GM19193 (cell line): Measurements from ENCODE around the gene NKX3-2.

Experiments used
- POLR2A ChIP-seq: IDR thresholded peaks from 4 replicates; pipeline ENCODE4 v1.6.1; 2011; ENCODE audit not compliant: insufficient read depth, insufficient read length; ENCODE audit errors: extremely low read depth

The NKX3-2 gene

DNA sequence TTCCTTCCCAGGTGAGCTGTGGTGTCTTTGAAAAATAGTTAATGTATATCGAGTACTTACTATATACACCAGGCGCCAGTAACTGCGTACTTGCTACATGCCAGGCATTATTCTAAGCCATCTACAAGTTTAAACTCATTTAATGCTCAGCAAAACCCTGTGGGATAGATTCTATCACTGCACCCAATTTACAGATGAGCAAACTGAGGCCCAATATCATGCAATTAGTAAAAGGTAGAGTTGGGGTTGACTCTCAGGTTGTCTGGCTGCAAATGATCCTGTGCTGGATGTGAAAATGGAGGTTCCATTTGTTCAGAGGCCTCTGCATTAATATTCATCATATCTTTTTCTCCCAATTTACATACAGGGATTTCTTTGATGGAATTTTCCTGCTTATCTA lies 17.6 kb downstream of the NKX3-2 start:
- no peak for TF ChIP-seq POLR2A

DNA sequence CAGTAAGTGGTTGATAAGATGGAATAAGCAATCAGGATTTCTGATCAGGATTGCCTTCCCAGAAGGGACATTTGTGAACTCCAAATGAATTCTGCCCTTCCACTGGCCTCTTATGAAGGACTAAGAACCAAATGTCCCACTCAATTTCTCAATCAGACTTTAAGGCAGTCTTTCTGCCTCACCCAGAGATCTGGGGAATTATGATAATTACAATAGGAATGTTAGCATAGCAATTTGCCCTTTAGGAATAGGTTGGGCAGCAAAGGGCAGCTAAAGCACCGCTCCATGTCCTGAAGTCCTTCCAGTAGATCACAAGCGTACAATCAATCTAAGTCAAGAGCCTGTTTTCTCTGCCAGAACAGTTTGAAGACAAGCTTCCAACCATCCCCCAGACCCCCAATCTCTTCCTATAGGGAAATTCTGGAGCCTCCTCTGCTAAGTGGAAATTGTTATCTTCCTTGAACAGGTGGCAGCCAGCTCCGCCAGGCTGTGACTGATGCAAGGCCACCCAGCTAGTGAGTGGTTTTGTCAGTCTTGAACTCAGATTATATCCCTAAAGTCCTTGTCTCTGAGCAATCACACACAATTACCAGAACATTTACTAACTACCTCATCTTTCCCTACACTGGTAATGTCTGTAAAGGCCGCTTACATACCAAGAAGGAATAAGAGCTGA lies 18.6 kb downstream of the NKX3-2 start:
- no peak for TF ChIP-seq POLR2A

DNA sequence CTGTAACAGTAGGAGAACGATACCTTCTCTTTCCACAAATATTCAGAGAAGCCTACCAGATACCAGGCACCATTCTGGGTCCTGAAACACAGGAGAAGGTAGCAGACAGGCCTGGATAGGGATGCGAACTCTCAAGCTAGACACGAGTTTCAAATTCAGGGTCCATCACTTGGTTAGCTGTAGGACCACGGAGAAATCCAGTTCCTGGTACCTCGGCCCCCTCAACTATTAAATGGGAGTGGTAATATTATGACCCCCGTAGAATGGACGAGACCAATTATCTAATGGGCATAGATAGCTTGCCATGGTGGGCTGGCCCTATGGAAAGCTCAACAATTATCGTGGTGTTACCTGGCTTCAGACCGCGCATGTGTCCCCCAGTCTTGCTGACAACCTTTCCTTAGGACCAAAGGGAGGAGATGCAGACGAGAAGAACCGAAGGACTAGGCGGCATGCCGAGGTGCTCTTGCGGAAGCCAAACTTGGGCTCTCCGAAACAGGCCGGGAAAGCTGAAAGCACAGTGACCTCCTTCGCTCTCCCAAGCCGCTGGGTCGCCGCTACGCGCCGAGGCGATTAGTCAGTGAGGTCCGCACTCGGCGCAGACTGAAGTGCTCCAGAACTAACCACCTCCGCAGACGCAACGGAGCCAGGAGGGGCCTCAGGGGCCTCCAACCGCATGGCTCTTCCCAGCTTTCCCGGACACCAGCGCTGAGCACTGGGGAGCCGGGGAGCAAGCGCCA lies 19.6 kb downstream of the NKX3-2 start:
- TF ChIP-seq POLR2A = no peak

DNA sequence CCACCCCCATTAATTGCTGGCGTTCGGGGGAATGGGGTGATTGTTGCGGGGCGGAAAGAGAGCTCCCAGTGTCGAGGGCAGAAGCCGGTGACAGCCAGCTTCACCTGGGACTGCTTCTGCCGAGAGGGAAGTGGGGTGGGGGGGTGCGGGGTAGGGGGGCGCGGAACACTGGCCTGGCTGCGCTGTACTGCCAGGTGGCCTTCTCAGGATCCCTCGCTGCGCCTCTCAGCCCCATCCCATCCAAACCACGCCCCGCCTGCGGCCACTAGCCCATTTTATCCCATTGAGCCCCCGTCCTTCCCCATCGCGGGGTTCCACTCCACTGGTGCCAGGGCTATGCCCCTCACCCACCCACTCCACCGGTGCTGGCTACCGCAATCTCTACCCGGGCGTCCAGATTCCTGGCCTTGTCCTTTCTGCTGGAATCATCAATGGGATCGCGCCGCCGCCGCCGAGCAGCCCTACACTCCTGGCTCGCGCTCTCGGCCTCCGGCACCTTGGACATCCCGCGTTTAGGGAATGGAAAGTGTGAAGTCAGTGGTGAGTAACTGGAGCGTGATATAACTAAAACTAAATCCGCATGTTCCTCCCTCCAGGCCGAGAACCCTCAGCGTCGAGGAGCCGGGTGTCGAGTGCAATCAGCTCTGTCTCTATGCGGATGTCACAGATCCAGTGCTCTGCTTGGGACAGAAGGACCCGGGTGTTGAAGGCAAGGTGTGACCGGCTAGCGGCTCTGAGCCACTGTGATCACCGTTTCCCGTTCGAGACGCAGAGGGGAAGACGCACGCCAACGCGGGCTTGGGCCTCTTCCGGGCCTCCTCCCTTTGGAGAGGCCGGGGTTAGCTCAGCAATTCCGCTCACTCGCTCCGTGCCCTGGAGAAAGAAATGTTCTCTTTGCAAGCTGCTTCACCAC lies 20.5 kb downstream of the NKX3-2 start:
- no peak for TF ChIP-seq POLR2A

DNA sequence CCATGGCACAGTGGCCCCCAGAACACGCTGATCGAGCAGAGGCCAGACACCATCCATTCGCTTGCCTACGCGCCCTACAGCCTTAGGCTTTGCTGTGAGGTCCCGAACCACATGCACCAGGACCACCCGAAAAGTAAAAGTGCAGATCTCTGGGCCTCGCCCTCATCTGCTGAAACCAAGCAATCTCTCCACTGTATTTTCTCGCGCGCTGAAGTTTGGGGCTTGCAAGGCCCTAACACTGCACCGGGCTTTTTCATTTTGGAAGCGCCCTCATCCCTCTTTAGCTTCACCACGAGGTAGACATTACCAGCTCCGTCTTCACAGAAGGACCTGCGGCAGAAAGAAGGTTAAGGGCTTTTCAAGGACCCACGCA lies 21.2 kb downstream of the NKX3-2 start:
- TF ChIP-seq POLR2A = no peak

DNA sequence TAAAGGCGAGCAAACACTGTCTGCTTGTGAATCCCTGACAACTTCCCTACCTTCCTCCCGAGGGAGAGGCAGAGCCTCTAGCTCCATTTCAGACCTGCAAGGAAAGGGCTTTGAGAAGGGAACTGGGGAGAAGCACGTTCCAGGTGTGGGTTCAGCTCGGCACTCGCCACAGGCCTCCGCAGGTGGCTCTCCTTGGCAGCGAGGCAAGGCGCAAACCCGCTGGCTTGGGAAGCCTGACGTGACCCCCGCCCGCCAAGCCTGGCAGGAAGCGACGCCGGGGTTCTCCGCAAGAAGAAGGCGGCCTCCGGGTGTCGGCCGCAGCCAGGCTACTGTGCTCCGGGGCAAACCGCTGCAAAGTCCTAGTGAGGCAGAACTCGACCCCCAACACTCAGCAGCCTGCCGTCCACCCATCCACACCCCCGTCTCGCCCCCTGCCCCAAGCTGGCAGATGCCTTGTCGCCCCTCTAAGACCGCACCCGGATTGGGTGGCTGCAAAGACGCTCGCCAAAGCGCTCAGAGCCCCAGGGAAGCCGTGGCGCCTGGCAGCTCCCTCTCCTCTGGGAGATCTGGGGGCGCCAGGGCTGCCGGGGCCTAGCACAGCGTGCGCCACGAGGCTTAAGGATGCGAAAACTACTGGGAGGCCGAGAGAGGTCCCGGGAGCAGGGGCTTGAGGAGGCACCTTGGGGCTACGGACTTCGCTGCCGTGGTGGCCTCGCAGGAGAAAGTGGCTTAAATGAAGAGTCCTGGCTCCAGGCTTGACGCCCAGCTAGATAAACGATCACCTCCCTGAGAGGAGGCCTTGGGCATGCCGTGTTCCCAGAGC lies 21.8 kb downstream of the NKX3-2 start:
- TF ChIP-seq POLR2A = no peak

DNA sequence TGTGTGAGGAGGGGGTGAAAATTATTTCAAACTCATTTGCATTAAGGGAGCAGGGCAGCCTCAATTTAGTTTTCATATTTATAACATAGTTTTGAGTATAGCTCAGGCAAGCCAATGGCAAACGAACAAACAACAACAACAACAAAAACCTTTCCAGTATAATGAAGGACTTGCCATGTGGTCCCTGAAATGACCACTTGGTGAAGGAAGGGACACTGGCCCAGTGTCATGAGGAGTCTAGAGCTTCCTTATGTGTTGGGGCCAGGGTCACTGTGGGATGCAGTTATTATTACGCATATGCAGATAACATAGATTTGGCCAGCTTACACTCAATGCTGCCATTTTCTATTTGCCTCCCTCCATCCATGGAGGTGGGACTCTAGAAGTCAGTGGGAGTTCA lies 23.3 kb downstream of the NKX3-2 start:
- TF ChIP-seq POLR2A = no peak

DNA sequence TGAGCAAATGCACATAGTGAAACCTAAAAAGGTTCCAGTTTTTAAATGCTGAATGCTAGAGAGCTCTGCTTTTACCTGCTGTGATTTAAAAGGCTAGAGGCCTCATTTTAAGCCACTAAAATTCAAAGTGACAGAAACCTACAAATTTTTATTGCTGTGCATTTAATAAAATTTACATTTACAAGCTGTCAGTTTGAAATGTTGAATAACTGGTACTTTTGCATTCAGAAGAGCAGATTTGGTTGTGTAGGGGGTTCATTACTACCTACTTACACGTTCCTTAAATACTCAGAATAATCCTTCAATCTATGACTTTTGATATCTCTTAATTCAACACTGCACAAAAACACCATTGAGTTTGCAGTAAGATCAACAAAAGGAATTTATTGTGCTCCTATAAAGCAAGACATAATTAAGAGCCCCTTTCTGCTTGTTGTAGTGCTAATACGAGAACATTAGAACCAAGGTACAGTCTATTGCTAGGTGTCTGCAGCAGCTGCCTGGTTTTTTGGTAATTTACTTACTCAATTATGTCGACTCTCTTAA lies 27.9 kb downstream of the NKX3-2 start:
- no peak for TF ChIP-seq POLR2A

DNA sequence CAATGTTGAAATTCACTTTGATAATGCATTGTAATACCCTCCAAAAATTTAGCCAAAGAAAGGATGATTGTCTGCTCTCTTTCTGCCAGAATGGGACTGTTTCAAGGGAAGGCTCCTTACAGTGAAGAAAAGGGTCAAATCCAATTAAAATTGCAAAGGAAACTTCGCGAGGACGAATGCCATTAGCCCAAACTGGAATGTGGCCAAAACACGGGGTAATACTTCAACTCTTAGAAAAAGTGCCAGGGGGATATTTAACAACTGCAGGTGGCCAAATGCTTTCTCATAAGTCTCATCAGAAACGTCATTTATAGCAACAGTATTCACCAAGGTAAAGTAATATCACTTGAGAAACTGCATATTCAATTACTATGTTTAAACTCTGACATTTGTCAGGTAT lies 29.0 kb downstream of the NKX3-2 start:
- TF ChIP-seq POLR2A = no peak

DNA sequence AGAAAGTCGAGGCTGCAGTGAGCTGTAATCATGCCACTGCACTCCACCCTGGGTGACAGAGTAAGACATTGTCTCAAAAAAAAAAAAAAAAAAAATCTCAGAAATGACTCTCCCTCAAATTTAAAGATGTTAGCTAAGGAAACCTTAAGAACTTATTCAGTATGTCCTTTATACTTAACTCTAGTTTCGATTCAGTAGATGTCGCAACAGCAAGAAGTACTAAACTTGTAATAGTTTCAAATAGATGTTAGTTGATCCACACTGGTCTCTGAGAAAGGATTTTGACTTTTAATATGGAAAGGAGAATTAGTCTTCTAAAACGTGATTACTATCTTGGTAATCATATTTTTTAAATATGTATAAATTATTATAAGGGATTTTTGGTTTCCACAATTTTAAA lies 29.6 kb downstream of the NKX3-2 start:
- no peak for TF ChIP-seq POLR2A

DNA sequence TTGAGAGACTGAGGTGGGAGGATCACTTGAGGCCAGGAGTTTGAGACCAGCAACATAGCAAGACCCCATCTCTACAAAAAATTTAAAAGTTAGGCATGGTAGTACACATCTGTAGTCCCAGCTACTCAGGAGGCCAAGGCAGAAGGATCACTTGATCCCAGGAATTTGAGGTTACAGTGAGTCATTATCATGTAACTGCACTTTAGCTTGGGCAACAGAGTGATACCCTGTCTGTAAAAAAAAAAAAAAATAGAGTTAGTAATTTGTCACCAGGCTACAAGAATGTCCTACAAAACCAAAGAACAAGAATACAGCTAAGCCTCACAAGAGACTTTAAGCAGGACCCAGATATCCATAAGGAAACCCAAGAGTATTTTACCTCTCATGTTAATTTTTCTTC lies 33.2 kb downstream of the NKX3-2 start:
- TF ChIP-seq POLR2A = no peak

DNA sequence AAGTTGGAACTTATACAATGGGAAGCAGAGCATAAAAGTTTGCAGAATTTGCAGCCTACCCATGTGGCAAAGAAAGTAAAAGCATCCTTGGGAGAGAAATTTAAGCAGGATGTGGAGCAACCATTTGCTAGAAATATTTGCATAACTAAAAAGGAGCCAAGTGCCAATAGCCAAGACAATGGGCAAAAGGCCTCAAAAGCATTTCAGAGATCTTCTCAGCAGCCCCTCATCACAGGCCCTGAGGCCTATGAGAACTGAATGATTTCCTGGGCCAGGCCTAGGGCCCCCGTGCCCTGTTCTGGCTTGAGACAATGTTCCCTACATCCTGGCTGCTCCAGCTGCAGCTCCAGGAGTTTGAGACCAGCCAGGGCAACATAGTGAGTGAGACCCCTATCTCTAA lies 34.9 kb downstream of the NKX3-2 start:
- TF ChIP-seq POLR2A = no peak

DNA sequence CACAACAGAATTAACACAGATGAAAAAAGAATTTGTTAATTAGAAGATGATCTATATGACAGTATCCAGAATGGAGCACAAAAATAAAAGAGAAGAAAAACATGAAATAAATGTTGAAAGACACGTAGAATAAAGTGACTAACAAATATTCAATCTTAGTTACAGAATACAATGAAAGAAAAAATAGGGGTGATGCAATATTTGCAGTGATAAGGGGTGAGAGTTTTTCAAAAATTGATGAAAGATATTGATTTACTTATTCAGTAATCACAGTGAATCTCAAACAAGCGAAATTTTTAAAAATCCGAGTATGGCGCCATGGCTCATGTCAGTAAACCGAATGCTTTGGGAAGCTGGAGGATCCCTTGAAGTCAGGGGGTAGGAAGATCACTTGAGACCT lies 39.9 kb downstream of the NKX3-2 start:
- TF ChIP-seq POLR2A = no peak

DNA sequence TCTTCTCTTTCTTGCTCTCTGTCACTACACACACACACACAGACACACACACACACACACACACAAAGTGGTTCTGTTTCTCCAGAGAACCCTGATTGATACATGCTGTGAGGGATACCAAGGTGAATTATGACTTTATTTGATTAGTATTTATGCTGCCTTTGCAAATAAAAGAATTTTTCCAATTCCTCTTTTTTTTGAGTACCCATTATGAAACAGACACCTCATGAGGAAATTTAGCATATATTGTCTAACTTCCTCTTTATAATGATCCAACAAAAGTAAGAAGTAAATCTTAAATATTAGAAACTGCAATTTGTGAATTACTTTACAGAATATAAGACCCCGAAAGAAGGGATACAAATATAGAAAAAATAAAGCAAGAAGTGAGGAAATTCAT lies 45.8 kb downstream of the NKX3-2 start:
- TF ChIP-seq POLR2A = no peak
